Measurements from ENCODE around the gene CALML6.

The CALML6 gene

DNA sequence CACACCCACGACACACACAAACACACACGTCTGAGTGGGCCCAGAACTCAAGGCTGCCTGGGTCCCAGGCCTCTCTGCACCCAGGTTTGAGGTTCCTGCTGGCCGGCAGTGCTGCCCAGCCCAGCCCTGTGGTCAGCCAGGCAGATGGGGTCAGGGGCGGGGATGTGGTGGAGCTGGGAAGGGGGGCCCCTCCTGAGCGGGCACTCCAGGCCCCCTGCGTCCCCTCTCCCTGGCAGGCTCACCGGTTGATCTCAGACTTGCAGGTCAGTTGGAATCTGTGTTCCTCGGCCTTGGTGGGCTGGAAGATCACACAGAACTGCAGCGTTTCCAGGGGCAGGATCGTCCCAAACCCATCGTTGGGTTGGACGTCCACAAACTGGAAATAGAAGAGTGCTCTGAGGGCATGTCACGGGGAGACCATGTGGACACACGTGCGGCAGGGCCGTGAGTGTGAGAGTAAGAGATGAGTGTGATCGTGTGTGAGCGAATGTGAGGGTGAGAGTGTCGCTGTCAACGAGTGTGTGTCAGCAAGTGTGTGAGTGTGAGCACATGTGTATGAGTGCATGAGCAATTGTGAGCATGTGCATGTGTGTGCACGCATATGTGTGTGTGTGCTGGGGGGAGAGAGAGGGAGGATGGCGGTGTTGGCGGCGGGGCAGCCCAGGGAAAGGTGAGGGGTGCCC lies 23.7 kb downstream of the CALML6 start:
- Histone ChIP-seq H3K4me1 (peaks cover 2% of the 10 kb centered on the region; the same call in 1 of the 2 replicates), H3K4me3 (ENCODE audit: low read depth, low read length) (no peak overlapping the region), H3K27me3 (no peaks in the 10 kb centered on the region), H3K9me3 (no peaks in the 10 kb centered on the region), H3K36me3 (no peaks in the 10 kb centered on the region)
- TF ChIP-seq, protein P1, sequence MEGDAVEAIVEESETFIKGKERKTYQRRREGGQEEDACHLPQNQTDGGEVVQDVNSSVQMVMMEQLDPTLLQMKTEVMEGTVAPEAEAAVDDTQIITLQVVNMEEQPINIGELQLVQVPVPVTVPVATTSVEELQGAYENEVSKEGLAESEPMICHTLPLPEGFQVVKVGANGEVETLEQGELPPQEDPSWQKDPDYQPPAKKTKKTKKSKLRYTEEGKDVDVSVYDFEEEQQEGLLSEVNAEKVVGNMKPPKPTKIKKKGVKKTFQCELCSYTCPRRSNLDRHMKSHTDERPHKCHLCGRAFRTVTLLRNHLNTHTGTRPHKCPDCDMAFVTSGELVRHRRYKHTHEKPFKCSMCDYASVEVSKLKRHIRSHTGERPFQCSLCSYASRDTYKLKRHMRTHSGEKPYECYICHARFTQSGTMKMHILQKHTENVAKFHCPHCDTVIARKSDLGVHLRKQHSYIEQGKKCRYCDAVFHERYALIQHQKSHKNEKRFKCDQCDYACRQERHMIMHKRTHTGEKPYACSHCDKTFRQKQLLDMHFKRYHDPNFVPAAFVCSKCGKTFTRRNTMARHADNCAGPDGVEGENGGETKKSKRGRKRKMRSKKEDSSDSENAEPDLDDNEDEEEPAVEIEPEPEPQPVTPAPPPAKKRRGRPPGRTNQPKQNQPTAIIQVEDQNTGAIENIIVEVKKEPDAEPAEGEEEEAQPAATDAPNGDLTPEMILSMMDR (IDR thresholded peaks at IDR 0.05; ENCODE audit: low read depth, low read length): no peak
- DNase-seq: no peak

DNA sequence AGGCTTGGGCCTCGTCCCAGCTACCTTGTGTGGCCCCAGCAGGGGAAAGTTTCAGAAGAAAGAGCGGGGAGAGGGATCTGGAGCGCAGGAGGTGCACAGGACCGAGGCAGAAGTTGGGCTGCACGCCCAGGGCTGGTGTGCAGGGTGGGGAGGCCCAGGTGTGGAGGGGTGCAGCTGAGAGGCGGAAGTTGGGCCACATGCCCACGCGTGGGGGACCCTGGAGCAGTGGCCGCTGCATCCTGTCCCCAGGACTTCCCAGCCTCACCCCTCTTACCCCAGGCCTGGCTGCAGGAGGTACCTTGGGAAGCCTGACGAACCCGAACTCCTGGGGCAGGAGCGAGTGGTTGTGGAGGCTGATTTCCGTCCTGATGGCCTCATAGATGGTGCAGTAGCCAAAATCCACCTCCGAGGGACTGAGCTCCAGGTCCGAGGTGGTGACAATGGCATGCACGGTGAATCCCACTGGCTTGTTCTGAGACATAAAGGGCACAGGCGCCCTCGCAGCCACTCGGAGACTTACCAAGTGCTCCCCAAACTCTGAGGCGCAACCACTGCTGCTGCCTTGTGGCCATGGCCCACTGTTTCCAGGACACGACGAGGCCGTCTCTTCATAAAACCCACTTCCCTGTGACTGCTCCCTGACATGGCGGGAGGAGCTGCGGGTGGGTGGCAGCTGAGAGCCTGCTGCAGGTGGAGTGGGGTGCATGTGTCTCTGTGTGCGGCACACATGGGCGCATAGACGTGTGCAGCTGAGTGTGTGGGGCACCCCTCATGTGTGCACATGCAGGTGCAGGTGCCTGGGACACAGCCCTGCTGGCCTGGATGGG lies 24.4 kb downstream of the CALML6 start:
- Histone ChIP-seq H3K36me3 (no peaks in the 10 kb centered on the region), H3K9me3 (no peaks in the 10 kb centered on the region), H3K4me3 (ENCODE audit: low read depth, low read length) (no peak overlapping the region), H3K4me1 (peaks cover 2% of the 10 kb centered on the region; the same call in 1 of the 2 replicates), H3K27me3 (no peaks in the 10 kb centered on the region)
- no peak for DNase-seq
- TF ChIP-seq, protein P1 (IDR thresholded peaks at IDR 0.05; ENCODE audit: low read depth, low read length): no peak

DNA sequence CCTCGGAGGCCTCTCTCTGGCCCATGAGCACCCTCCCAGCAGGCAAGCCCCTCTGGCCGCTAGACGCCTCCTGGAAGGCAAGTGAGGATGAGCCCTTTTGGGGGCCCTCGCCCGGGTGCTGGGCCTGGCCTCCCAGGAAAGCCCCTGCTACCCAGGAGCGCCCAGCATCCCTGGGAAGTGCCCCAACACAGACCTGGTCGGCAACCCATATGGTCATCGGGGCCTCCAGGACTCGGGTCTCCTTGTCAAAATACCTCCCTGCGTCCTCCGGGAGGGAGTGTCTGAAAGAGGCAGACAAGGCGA lies 25.0 kb downstream of the CALML6 start:
- Histone ChIP-seq H3K4me3 (ENCODE audit: low read depth, low read length) (no peak overlapping the region), H3K9me3 (no peaks in the 10 kb centered on the region), H3K27me3 (no peaks in the 10 kb centered on the region), H3K4me1 (peaks cover 2% of the 10 kb centered on the region; the same call in 1 of the 2 replicates), H3K36me3 (no peaks in the 10 kb centered on the region)
- TF ChIP-seq, protein P1 (IDR thresholded peaks at IDR 0.05; ENCODE audit: low read depth, low read length): no peak
- no peak for DNase-seq

DNA sequence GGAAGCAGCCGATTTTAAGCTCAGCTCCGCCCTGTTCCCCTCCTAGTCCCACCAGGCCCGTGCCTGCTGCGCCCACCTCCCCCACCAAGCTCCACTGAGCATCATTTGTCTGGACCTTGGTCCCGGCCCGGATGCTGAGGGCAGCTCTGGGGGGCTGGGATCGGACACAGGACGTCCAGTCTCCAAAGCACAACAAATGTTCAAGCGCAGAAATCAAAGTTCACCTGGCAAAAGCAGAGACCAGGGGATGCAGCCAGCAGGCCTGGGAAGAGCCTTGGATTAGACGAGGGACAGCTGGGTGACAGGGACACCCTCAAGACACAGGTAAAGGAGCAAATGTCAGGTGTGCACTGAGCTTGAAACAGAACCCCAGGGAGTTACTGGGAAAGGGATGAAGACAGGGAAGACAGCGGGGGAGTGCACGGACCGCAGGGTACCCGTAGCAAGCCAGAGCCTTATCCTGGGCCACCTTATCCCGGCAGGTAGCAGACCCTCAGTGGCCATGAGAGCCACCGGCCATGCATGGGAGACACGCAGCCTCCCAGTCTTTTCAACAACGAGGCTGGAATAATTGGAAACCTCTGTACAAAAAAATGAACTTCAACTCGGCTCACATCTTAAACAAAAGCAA lies 26.3 kb downstream of the CALML6 start:
- Histone ChIP-seq H3K36me3 (no peaks in the 10 kb centered on the region), H3K4me3 (ENCODE audit: low read depth, low read length) (no peak overlapping the region), H3K4me1 (peaks cover 2% of the 10 kb centered on the region; the same call in 1 of the 2 replicates), H3K27me3 (no peaks in the 10 kb centered on the region), H3K9me3 (no peaks in the 10 kb centered on the region)
- no peak for DNase-seq
- TF ChIP-seq, protein P1 (IDR thresholded peaks at IDR 0.05; ENCODE audit: low read depth, low read length): no peak

DNA sequence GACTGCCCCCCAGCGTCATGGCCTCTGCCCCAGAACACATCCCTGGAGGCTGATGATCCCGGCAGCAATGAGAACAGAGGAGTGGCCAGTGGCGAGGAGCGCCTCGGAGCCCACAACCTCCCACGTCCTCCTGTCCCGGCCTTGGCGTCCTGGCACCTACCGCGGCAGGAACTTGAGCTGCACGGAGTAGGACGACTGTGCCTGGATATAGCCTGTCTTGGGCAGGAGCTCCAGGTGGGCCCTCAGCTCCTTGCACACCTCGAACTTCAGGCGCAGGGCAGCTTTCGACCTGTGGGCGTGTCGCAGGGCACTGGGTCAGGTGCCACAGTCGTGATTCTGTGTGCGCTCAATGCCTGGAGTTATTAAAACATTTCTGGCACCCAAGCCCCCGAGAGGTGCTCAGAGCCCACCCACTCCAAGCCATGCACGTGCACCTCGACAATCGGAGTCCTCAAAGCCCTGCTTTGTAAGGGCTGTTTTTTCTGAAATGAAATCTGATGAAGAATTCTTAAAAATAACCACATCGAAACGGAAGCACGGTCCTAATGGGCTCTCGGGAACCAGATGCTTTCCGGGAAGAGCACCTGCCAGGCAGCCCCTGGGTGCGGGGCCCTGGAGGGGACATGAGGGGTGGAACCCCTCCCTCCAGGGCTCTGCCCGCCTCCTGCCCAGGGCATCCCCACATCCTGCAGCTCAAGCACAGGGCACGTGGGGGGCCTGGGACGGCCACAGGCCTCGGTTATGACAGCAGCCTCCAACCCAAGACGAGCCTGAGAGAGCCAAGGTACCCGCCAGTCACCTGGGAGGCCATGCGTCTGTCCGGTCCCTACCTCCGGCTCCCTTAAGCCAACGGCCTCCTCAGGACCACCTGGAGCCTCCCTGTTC lies 27.1 kb downstream of the CALML6 start:
- Histone ChIP-seq H3K36me3 (no peaks in the 10 kb centered on the region), H3K27me3 (no peaks in the 10 kb centered on the region), H3K4me1 (peaks cover 2% of the 10 kb centered on the region; the same call in 1 of the 2 replicates), H3K9me3 (no peaks in the 10 kb centered on the region), H3K4me3 (ENCODE audit: low read depth, low read length) (no peak overlapping the region)
- DNase-seq: no peak
- TF ChIP-seq, protein P1 (IDR thresholded peaks at IDR 0.05; ENCODE audit: low read depth, low read length): no peak
